GM19463 (cell line): ENCODE measurements around the gene IDUA.

Source experiments
- ATAC-seq: cut with Tn5 transposase; IDR thresholded peaks from one replicate; pipeline ENCODE4 v1.9.1; 2021; ENCODE audit warnings: mild to moderate bottlenecking, moderate library complexity; ENCODE audit not compliant: unreplicated experiment

IDUA gene

DNA sequence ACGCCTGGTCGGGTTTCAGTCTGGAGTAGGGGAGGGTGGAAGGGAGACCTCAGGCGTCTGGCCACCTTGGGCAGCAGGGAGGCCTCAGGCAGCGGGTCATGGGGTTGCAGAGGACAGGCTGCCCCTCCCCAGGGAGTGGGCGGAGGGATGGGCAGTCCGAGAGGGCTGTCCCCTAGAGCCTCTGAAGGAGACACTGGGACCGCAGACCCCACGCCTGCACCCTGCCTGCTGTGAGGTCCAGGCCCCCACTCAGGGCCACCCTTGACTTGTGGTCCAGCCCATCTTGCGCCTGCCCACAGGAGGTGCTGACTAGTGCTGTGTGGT lies 41.0 kb downstream of the IDUA start:
- ATAC-seq: no peak

DNA sequence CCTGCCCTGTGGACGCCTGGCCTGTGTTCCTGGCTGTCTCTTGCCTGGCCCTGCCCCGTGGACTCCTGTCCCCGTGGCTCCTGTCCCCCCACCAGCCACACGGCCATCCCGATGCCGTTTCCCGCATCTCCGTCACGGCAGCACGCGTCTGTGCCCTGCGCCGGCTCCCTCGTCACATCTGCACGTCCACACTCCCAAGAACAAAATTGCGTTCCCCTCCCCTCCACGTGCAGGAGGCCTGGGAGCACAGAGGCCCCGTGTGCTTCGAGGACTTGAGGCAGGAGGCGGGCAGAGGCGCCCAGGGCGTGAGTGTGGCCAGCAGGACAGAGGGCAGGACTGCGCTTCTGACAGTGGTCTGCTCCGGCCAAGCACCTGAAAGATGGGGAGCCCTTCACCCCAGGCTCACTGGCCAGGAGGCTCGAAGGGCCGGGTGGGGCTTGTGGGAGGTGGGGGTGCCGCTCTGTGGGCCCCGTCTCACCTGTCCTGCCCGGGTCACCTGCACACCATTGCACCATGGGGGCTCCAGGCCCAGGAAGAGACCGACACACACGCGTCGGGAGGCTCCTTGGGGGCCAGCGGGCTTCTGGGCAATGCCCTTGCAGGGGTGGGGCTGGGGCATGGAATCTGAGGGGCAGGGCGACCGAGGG lies 41.9 kb downstream of the IDUA start:
- ATAC-seq: no peak

GRCh38 chr4:1029529-1029928 lies 42.7 kb downstream of the IDUA start:
- ATAC-seq: no peak

DNA sequence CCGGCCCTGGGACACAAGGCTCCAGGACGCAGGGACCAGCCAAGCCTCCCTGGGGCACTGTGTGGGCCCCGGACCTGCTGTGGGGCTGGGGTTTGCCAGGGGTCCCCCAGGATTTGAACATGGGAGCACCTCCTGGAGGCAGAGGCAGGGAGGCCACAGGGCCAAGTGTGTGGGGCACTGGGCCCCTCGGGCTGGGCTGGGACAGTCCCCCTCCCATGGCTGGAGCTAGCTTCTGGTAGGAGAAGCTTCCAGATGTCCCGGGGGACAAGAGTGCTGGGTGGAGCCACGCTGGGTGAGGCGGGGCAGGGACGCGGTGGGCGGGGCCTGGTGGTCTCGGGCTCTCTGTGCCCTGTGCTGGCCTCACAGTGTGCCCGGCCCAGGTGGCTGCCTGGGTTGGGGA lies 43.2 kb downstream of the IDUA start:
- no peak for ATAC-seq

DNA sequence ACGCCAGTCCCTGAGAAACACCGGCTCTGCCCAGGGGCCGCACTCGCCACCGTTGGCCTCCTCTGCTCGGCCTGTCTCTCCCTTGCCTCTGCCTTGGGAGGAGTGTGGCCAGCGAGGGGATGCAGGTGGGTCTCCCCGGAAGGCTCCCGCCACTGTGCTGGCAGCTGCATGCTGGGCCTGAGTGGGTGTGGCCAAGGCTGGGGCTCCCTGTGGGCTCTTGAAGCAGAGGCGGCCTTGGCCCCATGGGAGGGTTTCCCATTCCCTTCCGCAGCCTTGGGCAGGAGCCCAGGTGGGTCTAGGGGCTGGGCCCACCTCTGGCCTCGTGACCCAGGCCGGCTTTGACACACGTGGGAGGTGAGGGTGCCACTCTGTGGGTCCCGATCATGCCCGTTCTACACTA lies 43.7 kb downstream of the IDUA start:
- ATAC-seq: no peak

DNA sequence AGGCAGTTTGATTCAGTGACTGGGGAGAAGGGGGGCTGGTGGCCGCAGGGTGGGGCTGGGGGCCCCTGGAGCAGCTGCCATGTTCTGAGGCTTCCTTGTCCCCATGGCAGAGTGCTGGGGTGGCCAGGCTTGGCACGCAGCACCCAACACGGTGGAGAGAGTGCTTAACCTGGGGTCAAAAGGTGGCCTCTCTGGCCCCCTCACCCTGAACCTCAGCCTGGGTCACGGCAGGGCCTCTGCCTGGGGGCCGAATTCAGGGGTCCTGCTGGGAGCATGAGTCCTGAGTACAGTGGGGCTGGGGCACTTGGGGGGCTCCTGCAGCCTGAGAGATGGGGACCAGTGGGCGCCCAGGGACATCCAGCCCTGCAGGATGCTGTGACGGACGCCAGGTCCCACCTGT lies 44.5 kb downstream of the IDUA start:
- ATAC-seq: no peak

DNA sequence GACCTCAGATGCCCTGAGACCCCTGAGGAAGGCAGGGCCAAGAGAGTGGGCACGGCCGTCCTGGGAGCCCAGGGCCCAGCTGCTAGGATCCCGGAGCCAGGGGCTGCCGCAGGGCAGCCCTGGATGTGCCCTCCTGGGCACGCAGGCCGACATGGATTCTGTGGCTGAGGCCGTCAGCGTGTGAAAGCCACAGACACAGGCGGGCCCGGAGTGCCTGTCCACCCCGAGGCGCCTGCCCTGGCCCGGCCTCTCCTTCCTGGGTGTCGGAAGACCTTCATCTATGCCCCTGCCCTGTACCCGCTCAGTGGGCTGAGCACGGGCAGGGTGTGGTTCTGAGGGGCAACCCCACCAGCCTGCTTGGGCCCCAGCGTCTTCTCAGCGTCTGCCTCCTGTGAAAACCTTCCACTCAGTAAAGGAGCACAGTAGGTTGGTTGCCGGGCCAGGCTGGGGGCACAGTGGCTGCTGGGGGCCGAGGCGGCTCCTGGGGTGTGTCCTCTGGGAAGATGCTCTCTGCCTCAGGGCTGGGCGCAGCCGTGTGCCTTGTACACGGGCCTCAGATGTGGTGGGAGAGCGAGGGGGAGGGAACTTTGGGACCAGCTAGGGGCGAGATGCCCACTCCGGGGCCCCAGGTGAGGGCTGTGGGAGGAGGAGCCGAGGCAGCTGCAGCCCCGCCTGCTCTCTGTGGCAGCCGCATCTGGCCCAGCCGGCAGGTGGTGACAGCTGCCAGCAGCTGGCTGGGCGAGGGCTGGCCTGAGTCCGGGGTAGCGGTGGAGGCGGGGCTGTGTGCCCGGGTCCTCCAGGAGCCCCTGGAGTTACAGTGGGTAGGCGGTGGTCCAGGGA lies 45.3 kb downstream of the IDUA start:
- ATAC-seq: no peak

GRCh38 chr4:1032861-1033260 lies 46.0 kb downstream of the IDUA start:
- ATAC-seq: no peak

- ATAC-seq: no peak
Measured at GRCh38 chr4:1033840-1034551, 47.2 kb downstream of the IDUA start.

GRCh38 chr4:1035510-1035909 lies 48.7 kb downstream of the IDUA start:
- ATAC-seq: no peak

DNA sequence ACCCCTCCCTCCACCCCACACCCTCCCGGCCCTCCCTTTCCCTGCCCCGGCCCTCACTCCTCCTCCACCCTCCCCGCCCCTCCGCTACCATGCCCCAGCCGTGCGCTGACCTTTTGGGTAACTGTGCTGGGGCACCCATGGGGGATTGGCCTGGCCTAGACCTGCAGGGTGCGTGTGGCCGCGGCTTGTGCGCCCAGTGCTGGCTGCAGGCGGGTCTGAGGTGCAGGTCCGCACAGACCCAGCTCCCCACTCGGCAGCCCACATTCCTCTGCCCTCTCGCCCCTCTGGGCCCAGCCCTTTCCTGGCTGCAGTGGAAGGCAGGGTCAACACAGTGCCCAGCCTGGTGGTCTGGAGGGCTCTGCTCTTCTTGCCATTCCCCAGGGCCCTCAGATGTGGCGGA lies 49.3 kb downstream of the IDUA start:
- ATAC-seq: no peak

DNA sequence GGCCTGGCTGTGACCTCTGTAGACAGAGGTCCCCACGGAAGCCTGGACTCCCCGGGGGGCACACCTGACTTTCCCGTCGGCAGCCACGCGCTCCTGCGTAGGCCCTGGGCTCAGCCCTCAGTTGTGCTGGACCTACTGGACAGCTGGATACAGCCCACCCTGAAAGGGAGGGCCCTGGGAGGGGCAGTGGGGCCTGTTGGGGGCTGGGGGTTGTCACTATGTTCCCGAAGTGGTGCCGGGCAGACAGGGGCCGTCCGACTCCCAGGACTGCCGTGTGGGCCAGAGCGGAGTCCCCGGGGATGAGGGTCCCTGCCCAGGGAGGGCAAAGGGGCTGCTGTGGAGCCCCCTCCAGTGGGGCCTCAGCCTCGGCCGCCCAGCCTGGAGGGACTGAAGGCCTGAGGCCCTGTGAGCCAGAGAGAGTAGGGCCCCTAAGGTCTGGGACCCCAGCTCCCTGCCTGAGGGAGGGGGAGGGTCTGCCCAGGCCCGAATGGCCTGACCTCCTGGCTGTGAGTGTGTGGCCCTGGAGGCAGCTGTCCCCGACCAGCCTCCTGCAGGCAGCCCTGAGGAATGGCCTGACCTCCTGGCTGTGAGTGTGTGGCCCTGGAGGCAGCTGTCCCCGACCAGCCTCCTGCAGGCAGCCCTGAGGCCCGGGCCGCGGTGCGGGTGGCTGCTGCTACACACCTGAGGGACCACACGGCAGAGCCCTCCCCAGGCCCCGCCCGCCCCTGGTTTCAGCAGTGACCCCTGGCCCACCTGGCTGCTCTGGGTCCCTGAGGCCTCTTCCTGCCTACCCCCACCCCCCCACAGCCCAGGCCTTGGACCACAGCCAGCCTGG lies 50.3 kb downstream of the IDUA start:
- no peak for ATAC-seq

- ATAC-seq: no peak
Measured at GRCh38 chr4:1038948-1039492, 52.2 kb downstream of the IDUA start.

- no peak for ATAC-seq
Measured at GRCh38 chr4:1039493-1040343, 52.9 kb downstream of the IDUA start.

DNA sequence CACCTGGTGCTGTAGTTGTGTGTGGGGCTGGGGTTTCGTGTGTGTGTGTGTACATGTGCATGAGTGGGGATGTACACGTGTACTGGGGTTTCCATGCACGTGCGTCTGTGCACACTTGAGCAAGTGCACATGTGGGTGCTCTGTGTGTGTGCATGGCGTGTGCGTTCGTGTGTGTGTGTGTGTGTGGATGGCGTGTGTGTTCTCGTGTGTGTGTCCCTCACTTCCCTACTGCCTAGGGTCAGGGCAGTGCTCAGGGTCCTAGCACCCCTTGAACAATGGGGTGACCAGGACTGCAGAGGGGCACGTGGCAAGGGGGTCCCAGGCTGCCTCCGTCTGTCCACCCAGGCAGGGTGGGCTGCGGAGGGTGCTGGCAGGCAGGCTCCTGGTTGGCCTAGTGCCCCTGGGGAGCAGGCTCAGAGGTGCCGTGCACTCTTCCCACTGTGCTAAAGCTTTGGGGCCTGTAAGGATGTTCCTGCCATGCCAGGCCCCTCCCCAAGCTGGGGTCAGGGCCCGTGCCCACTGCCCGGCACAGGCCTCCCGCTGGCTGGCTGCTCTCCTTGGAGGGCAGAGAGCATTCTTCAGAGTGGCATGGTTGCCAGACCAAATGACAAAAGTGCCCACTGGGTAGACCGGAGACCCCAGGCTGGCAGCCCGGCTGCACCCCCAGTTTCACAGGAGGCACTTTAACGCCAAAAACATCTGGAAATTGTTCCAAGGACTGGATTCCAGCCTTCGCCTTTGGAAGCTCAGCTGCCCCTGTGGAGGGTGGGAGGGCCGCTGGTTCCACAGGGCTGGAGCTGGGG lies 53.7 kb downstream of the IDUA start:
- ATAC-seq: no peak

DNA sequence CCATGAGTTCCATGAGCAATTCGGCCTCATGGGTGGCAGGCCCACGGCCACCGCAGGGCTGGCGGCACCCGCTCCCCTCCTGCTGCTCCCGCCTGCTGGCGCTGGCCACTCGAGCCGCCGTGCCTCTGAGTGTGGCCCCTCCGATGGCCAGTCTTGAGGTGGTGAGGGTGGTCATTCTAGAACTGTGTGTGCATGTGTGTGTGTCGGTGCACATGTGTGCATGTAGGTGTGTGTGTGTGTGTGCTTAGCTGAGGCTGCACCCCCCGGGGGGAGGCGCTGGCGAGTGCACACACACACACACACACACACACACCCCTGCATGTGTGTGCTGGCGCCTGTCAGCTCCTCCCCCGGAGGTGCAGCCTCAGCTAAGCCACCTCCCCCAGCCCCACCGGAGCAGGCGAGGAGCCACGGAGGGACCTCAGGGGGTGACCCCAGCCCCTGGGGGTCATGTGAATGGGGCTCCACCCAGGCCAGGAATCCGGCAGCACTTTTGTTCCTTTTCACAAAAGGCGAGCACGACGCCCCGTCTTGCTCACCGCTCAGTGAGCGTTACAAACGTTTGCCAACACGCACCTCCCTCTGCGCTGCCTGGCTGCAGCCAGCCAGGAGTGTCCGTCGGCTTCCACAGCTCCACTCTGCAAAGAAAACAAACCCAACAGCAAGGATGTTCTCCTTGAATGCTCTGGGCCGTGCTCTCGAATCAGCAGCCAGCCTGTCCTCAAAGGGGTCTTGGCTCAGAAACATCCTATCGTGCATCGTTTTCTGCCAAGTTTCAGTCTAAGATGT lies 54.5 kb downstream of the IDUA start:
- no peak for ATAC-seq

- ATAC-seq: no peak
Measured at GRCh38 chr4:1041936-1042330, 55.1 kb downstream of the IDUA start.

- ATAC-seq: no peak
Measured at GRCh38 chr4:1042352-1043055, 55.7 kb downstream of the IDUA start.
